HG03469 (cell line): Measurements from ENCODE around the gene TMEM151A.
A peak's percentile ranks its signal among the peaks of the same experiment; 100 is the strongest.
"Not testable (repeated sequence)": the region's sequence is repeated elsewhere in the genome, so short reads cannot be mapped to it uniquely, and the experiment has no call there.

Experiments
- ATAC-seq: cut with Tn5 transposase; IDR thresholded peaks from one replicate; pipeline ENCODE4 v1.9.1; 2021; ENCODE audit warnings: mild to moderate bottlenecking, moderate library complexity, moderate number of reproducible peaks; ENCODE audit not compliant: unreplicated experiment

Gene TMEM151A

DNA sequence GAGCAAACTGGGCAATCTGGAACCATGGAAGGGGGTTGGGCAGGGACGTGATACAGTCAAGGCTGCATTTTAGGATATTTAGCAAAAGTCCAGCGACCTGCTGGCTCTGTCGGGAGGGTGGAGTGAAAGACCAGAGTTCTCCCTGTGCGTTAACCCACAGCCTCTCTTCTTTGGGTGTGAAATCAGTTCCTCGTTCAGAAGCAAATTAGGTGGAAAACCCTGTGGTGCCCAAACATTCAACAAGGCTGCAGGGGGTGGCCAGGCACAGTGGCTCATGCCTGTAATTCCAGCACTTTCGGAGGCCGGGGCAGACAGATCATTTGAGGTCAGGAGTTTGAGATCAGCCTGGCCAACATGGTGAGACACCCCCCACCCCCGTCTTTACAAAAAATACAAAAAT is 5.9 kb downstream of the TMEM151A start:
- no peak for ATAC-seq

DNA sequence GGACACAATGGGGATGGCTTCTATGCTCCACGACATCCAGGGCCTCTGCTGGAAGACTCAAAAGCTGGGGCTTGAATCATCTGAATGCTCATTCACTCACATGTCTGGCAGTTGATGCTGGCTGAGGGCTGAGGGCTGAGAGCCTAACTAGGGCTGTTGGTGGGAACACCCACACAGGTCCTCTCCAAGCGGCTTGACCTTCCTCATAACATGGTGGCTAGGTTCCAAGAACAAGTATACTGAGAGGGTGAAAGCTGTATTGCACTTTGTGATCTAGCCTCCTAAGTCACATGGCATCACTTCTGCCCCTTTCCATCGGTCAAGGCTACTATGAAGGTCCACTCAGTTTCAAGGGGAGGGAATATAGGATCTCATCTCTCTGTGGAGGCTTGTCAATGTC is 7.5 kb downstream of the TMEM151A start:
- no peak for ATAC-seq

DNA sequence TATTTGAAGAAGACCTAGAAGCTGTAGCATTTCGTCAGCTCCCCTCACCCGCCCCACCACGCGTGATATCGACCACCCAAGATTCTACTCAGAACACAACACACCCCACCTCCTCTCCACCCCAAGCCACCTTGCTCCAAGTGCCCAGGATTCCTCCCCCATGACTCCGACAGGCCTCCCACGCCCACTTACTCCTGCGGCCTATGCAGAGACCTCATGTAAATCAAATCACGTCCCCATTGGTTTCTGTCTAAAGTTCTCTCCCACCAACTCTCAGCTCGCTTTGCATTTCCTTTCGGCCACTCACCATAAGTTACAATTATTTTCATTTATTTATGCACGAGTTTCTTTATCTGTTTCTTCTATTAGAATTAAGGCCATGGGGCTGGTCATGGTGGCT is 11.0 kb downstream of the TMEM151A start:
- ATAC-seq: no peak

DNA sequence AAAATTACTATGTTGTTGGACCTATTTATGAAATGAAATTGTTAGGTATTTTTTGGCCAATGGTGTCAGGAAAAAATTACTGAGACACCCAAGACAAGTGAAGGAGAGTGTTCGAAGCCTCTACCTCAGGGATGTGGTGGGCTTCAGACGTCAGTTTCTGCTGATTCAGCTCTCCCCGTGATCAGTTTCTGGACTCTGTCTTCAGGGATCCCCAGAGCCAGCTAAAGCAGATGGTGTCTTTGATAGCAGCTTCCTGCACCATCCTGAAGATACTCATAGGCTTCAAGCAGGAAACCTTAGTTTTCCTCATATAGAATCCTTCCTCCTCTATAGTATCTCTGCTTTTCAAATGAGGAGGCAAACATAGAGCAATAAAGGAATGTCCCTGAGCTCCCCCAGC is 17.8 kb downstream of the TMEM151A start:
- ATAC-seq: no peak

DNA sequence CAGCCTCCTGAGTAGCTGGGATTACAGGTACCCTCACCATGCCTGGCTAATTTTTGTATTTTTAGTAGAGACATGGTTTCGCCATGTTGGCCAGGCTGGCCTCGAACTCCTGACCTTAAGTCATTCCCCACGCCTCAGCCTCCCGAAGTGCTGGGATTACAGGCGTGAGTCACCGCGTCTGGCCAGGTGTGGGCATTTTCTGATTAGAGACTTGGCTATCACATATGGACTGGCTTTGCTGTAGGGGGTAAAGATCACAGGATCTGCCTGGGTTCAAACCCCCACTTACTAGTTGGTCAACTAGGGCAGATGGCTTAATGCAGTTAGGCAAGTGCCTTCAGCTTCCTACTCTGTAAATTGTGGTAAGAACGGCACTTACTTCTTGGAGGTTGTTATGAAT is 18.6 kb downstream of the TMEM151A start:
- ATAC-seq: no peak

DNA sequence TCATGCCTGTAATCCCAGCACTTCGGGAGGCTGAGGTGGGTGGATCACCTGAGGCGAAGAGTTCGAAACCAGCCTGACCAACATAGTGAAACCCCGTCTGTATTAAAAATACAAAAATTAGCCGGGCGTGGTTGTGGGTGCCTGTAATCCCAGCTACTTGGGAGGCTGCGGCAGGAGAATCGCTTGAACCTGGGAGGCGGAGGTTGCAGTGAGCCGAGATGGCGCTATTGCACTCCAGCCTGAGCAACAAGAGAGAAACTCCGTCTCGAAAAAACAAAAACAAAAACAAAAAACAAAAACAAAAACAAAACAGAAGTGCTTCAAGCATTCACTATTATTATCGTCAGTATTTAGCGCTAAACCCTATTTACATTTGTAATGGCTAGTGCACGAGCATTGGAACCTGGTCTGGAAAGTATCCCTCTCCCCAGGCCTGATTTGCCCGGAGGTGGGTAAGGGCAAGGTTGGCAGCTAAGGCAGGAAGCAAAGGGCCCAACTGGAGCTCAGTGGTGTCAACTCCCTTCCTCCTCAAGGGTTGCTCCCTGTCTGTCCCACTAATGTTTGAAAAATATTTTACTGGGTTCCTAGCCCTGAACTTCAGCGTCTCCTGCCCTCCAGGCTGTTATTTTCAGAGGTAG is 19.2 kb downstream of the TMEM151A start:
- not testable (repeated sequence) for ATAC-seq

DNA sequence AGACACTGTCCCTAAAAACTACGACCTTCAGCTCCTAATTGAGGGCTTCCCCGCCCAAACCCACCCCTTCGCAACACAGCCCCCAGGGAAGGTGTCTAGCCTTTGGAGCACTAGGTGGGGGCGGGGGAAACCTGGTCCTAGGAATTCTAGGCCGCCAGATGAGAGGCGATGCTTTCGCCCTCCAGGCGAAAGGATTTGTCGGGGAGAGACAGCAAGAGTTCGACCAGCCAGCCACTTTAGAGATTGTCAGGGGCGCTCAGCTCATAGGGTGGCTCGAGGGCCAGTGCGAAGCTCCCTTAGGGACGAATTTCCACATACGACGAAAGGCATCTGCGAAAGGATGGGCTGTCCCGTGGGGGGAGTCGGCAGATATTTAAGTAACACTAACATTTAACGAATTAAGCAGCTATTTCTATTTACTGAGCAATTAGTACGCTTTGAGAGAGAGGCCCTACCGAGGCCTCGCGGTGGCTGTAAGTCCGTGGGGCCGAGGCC is 19.8 kb downstream of the TMEM151A start:
- peak; percentile 26 for ATAC-seq

DNA sequence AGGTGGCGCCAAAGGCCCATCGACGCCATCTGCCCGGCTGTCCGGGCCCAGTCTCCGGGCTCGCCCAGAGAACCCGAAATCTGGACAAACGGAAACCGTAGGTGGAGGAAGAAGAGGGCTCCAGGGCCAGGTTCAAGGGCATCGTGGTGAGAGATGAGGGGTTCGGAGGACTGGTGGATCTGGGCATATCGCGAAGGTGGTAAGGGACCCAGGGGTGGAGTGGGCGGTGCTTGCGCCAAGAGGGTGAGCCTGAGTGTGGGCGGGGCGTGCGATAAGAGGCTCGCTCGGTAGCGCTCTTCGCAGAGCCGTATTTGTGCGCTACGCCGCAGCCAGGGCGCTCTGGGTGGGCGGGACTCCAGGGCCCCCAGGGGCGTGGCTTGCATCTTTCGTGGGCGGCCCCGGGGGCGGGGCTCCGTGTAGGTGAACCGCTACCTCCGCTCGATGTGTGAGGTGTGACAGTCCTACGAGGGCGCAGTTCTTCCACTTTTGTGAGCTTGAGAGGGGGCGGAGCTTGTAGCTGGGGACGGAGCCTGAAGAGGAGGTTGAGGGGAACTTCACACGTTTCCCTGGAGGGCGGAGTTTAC is 20.4 kb downstream of the TMEM151A start:
- ATAC-seq: peak; percentile 47

DNA sequence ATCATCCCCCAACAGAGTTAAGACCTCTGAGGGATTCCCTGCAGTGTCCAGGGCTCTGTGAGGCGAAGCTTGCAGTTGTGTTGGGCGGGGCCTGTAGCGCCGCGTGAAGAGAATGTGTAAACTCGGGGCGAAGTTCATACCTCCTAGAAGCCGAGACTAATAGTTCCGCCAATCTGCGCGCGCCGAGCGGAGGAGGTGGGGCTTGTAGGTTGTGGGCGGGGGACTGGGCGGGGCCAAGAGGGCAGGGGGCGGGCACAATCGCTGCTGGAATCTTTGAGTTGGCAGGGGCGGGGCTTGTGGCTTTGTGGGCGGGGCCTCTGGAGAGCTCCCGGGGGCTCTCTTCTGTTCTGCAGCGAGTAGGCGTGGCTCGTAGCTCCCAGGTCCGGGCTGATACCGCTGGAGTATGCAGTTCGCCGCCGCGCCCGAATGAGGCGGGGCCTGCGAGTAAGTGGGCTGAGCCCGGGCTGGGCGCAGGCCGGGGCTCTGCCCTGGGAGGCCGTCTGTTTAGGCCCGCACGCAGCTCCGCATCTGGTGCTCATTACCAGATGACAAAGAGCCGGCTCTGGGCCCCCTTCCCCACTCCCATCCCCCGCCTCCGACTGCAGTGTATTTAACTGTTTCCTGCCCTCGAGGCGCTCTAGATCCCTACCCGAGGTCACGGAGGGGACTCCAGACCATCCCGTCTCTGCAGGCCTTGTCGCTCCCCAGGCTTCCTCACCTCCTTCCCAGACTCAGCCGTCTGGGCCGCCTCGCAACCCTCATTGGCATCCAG is 21.0 kb downstream of the TMEM151A start:
- peak; percentile 25 for ATAC-seq

DNA sequence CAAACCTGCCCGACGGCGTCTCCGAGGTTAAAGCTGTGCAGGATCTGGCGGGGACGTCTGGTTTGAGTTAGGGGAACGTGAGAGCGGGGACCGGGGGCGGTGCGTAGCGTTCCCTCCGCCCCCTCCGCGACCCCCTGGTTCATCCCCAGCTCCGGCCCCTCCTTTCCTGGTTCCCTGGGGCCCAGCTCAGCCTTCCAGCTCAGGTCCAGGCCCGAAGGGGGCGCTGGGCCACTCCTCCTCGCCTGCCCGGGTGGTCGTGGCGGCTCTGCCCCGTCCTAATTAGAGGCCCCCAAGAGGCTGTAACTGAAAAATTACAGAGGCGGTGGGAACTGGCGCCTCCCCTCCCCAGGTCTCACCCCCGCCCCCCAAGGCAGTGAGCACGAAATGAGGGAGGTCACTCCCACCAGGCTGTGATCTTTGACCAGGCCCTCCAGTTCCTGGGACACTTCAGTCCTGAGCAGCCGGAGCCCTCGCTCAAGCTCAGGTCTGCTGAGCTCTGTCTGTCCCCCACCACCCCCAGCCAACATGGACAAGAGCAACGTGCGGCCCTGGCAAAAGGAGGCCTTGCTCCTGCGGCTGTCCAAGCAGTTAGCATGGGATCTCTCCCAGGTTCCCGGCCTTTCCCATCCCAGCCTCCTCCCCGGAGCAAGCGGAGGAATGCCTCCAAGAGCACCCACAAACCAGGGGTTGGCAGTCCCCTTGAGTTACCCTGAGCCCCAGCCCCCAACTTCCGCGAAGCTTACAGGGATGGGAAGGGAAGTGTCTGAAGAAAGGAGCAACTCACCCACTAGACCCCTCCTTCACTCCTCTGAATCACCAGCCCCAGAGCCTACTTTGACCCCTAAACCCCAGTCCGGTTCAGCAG is 21.9 kb downstream of the TMEM151A start:
- no peak for ATAC-seq

DNA sequence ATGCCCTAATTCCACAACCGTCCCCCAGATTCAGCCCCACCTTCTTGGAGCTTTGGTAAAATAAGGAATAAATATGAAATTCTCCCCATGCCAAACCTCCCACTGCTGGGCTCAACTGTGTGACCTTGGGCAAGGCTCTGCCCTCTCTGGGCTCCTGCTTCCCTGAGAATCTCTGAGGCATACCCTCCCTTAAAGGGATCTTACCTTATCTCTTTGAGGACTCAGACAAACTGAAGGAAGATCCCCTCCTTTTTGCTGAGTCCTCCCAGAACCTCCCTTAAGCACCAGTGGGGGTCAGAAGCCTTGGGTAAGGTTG is 22.4 kb downstream of the TMEM151A start:
- ATAC-seq: no peak

DNA sequence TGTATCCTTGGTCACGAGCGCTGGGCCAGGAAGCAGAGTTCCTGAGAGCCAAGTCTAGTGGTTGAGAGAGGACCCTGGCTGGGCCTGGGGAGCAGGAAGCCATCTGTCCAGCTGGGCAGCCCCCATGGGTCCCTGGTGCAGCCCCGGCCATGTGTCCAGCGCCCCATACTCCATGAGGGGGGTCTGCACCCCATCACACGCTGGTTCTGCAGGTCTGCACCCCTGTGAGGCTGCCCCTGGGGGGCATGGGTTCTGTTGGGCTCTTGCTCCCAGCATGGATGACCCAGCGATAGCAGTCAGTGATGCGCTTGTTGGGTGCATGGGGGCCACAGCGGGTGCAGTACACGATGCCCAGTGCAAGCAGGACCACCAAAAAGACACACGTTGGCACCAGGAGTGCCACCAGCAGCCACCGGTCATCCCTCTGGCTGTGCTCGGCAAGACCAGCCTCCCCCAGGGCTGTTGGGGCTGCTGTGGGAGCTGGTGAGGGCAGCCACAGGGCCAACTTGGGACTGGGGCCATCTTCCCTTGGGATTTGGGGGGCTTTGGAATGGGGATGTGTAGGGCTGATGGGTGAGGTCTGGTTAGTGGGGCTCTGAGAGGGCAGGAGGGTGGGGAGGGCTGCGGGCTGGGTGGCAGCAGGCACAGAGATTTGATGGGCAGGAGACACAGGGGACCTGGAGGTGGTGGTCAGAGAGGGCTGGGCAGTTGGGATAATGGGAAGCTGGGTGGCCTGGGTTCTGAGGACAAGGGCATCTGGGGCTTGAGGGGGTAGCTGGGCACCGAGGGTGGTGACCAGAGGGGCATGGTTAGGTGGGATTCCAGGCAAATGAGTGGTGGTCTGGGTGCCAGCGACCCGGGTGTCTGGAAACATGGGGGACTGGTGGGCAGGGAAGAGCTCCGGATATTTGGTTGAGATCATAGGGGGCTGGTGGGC is 23.1 kb downstream of the TMEM151A start:
- ATAC-seq: no peak

DNA sequence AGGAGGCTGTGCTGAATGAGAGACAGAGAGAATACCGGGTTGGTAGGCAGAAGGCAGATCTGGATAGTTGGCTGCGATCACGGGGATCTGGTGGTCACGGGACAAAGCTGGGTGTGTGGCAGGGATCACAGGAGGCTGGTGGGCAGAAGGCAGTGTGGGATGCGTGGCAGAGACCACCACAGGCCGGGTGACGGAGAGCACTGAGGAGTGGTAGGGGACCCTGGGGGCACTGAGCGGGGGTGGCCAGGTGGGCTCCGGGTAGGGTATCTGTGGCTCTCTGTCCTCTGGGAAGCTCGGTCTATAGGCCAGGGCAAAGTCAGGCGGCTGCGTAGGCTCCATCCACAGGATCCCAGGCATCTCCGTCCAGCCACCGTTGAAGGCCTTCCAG is 23.8 kb downstream of the TMEM151A start:
- ATAC-seq: no peak

DNA sequence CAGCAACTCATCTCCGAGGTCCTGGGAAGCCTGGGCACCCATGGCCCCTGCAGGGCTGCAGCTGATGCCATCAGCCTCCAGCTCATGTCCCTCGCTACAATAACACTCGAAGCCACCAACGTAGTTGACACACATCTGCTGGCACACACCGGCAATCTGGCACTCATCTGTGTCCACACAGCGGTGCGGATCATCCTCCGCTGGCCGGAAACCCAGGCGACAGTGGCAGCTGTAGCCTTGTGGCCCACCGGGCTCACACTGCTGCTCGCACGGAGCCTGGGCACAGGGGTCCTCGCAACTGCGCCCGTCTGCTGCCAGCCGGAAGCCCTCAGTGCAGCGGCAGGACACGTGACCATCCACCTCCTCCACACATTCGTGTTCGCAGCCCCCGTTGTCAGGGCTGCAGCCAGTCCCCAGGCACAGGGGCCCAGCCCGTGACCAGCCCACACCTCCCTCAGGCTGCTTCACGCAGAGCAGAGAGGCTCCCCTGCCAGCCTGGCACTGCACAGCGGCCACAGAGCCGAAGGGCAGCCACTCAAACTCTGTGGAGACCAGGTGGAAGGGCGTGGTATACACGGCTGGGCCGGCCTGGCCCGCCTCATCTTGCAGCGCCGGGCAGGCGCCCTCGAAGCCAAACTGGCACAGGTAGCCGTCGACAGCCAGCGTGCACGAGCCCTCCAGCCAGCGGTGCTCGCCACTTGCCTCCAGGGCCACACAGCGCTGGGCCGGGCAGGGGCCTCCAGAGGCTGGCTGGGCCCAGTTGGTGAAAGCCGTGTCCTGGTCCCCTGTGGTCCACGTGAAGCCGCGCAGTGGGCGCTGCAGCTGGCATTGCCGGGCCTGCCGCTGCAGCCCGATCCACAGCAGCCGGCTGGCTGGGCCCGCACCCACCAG is 24.5 kb downstream of the TMEM151A start:
- ATAC-seq: no peak

DNA sequence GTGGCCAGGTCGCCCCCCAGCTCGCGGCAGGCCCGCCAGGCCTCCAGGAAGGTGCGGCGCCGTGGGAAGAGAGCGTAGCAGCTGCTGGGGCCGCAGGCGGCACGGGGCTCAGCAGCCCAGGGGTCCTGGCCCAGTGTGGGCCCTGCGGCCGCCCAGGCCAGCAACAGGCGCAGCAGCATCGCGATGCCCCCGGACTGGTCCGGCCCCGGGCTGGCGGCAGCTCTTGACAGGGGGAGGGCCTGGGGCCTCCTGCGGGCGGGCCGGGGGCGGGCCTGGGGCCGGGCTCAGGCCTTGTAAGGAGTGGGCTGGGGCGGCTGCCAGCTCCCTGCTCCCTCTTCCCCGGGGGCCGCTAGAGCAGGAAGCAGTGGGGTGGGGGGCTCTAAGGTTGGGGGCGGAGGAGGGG is 25.2 kb downstream of the TMEM151A start, which contains the start of gene CD248:
Gene CD248 (minus strand): TSS at position 196 of the 403 bp plus-strand sequence. CDS start 17 bp downstream, at position 179.
- ATAC-seq: no peak

DNA sequence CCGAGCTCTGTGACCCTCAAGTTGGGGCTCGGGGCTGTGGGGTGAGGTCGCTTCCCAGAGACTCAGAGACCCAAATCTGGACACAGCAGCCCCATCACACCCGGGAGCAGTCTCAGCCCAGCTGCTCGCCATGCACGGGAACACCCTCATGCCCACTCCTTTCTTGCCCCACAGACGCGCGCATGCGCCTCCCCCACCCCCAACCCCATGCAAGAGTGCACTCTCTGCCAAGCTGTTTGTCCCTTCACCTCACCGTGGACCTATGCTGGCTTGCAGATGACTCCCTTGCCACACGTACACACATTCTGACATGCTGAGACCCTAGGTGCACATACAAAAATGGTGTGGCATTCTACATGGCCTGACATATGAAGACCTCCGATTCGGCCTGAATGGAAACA is 25.6 kb downstream of the TMEM151A start:
- no peak for ATAC-seq

DNA sequence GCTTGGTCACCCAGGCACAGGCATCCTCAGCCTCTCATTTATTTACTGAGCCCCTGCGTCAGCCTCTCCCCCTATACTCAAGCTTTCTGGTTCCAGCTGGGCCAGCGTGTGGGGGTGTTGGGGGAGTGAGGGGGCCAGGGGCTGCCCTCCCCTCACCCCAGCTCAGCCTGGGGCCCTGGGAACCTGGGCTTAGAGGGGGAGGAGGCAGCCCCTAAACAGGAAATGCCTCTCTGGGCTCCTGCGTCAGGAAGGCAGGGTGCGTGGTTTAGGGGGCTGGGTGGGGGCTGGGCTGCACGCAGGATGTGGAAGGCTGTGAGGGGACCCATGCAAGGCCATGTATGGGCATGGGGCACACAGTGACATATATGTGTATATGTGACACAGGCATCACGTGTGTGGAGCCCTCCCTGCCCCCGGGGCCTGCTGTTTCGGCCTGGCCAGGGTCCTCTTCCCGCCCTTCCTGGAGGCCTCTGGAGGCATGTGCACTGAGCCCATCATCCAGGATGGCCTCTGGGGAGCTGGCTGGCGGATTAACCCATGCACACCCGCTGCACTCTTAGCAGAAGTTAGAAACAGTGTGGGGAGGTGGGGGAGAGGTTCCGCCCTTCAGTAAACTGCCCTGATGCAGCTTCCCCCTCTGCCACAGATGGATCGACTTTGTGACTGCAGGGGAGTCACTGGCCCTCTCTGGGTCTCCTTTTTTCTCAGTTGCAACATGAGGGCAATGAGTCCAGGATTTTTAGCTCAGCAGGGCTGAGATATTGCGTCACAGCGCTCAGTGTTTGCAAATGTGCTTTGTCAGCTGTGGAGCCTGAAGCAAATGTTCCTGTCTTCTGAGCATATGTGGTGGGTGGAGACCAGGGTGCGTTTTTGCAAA is 26.3 kb downstream of the TMEM151A start:
- ATAC-seq: no peak

DNA sequence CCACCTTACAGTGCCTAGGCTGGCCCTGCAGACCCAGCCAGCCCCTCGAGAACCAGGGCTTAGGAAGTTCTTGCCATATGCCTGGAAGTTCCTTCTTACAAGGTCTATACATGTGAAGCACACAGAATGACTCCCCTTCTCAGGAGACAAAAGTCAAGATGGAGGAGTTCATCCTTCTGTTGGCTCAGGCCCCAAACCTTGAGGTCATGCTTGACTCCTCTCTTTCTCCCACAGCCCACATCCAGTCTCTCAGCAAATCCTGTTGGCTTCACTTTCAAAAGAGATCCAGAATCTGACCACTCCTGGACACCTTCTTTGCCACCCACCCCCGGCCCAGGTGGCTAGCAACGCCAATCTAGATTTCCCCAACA is 26.9 kb downstream of the TMEM151A start:
- no peak for ATAC-seq
